GM04503 (cell line): Measurements from ENCODE around the gene STH.
"Not testable (repeated sequence)": the region's sequence is repeated elsewhere in the genome, so short reads cannot be mapped to it uniquely, and the experiment has no call there.

Source experiments
- DNase-seq: peaks from one replicate; pipeline ENCODE4 v3.0.0-alpha.2; 2012; ENCODE audit warnings: low read depth

Gene STH, protein sequence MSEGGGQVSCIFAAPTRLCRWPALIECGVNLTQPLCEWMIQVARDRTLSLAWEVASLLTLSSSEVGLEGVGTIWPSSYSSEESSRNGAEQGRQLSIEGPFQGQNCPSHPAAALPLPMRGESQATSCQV

GRCh38 chr17:45998987-45999899 is at the start of gene STH:
TSS of gene STH (plus strand) at chr17:45999250. CDS start at chr17:45999280, 30 bp downstream.
- no peak for DNase-seq

GRCh38 chr17:45949755-45950320 is 49.2 kb upstream of the STH start:
- DNase-seq = no peak

DNA sequence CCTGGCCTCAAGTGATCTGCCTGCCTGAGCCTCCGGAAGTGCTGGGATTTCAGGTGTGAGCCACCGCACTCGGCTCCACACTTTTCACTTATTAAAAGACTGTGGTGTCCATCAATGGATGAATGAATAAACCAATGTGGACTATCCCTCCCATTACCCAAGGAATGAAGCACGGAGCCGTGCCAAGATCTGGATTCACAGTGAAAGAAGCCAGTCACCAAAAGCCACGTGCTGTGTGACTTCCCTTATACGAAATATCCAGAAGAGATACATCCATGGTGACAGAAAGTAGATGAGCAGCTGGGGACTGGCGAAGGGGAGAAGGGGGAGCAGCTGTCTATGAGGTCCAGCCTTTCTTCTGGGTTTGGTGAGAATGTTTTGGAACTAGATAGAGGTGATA is 48.2 kb upstream of the STH start:
- no peak for DNase-seq

- DNase-seq = no peak
These were observed 47.6 kb upstream of the STH start for GRCh38 chr17:45951403-45951802.

- DNase-seq = no peak
These were observed 47.1 kb upstream of the STH start for GRCh38 chr17:45951941-45952340.

- DNase-seq = no peak
These were observed 46.2 kb upstream of the STH start for GRCh38 chr17:45952814-45953320.

DNA sequence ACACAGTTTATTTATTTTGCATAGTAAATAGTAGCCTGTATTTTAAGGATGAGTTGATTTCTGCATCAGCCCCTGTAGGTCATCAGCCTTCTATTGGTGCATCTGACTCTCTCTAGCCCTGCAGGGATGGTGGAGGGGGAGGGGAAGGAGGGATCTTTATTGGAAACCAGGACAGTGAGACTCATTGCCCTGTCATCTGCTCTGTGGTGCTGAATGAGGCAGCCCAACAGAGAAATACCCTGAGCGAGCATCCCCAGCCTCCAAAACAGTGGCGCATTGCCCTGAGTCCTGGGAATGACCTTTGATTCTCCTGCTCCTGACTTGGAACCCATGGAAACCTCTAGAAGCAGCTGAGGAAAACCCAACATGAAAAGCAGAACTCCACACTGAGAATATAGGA is 45.5 kb upstream of the STH start:
- DNase-seq = no peak

- DNase-seq = no peak
These were observed 44.1 kb upstream of the STH start for GRCh38 chr17:45954914-45955313.

DNA sequence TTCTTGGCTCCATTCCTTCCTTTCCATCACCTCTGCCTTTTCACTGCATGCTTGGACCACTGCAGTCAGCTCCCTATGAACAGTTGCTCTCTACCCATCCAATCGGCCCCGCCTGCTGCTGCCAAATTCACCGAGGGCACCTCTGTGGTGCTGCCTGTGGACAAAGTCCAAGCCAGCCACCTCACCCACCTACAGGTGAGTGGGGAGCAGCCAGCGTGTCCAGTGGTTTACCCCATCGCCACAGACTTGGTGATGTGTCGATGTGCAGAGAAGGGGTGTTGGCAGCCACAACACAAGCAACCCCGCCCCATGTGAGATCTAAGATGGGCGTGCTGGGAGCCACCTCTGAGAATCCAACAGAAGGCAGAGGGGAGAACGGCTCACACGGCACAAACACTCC is 43.7 kb upstream of the STH start:
- no peak for DNase-seq

GRCh38 chr17:45956090-45956489 is 43.0 kb upstream of the STH start:
- no peak for DNase-seq

DNA sequence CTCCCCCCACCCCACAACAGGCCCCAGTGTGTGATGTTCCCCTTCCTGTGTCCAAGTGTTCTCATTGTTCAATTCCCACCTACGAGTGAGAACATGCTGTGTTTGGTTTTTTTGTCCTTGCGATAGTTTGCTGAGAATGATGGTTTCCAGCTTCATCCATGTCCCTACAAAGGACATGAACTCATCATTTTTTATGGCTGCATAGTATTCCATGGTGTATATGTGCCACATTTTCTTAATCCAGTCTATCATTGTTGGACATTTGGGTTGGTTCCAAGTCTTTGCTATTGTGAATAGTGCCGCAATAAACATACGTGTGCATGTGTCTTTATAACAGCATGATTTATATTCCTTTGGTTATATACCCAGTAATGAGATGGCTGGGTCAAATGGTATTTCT is 42.3 kb upstream of the STH start:
- not testable (repeated sequence) for DNase-seq

DNA sequence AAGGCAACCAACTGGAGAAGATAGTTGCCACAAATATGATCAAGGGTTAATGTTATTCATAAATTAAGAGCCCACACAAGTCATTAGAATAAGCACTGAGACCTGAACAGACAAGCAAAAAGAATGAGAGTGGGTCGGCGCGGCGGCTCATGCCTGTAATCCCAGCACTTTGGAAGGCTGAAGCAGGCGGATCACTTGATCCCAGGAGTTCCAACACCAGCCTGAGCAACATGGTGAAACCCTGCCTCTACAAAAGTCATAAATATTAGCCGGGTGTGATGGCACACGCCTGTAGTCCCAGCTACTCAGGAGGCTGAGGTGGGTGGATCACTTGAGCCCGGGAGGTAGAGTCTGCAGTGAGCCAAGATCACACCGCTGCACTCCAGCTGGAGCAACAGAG is 40.7 kb upstream of the STH start:
- no peak for DNase-seq

DNA sequence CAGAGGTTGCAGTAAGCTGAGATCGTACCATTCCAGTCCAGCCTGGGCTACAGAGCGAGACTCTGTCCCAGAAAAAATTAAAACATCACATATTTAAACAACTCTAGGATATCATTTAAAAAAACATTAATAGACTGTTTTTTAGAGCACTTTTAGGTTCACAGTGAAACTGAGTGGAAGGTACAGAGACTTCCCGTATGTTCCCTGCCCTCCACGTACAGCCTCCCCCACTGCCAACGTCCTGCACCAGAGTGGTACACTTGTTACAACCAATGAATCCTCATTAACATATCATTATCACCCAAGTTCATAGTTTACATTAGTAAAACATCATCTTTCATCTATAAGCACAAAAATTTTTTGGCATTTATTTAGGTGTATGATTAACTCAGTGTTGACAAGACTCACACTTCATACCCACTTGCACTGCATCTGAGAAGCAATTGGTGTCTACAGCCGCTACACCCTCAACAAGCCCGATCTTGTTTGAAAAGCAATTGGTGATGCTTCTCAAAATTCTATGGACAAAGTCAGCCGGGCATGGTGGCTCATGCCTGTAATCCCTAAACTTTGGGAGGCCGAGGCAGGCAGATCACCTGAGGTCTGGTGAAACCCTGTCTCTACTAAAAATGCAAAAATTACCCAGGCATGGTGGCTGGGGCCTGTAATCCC is 39.9 kb upstream of the STH start:
- no peak for DNase-seq

DNA sequence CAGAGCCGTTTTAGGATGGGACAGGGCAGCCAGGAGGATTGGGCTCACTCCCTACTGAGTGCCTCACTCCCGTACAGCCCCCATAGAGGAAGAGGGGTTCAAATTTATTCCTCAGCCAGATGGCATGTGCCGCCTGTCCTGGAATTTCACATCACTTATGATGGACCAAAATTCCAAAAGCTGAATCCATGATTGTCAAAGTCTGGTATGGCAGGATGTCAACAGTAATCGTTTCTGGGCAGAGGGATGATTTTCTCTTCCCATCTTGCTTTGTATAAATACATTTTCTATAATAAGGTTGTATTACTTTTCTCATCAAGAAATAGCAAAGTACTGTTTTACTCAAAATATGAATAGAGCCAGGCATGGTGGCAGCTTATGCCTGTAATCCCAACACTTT is 38.7 kb upstream of the STH start:
- DNase-seq = no peak

DNA sequence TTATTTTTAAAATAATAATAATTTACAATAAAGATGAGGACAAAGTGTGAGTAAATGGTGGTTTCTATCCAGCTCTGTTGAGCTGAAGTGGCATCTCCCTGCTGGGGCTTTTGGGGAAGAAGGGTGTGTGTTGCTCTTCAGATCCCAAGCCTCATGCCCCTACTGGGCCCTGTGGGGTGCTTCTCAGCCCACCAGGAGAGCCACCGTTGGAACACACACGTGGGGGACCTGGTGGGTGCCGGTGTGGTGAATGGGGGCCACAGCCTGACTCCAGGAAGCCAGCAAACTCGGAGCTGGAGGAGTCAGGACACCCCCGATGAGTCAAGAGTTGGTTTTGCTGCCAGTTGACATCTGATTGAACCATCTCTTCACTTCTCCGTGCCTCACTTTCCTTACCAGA is 37.8 kb upstream of the STH start:
- no peak for DNase-seq

GRCh38 chr17:45962221-45962972 is 36.7 kb upstream of the STH start:
- no peak for DNase-seq

- DNase-seq = no peak
These were observed 35.8 kb upstream of the STH start for GRCh38 chr17:45963283-45963682.

DNA sequence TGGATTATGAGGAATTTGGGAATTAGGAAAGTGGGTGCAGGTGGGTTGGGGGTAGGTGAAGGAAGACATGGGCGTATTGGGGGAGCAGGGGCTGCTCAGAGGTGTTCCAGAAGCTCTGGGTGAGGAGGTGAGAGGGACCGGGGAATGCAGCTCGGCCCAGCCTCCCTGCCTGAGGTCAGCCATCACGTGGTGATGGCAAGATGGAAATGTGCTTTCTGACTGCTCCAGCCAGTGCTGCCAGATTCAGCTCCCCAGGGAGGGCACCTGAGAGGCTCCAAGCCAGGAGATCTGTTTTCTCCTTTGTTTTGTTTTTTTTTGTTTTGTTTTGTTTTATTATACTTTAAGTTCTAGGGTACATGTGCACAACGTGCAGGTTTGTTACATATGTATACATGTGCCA is 35.2 kb upstream of the STH start:
- no peak for DNase-seq

- DNase-seq = no peak
These were observed 34.4 kb upstream of the STH start for GRCh38 chr17:45964634-45965033.

DNA sequence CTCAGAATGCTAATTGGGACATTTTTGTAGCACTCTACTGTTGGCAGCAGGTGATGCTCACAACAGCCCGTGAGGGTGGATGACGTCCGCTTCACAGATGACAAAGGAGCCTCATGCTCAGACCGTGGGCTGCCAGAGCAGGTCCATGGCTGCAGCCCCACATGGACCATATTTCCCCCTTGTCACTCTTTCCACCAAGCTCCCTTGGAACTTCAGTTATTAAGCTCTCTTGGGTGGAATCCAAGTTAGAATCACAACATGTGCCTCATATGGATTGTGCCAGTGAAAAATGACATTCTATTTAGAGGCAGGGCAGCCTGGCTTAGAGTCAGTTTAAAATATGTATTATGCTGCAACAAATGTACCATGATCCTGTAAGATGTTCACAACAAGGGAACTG is 33.2 kb upstream of the STH start:
- DNase-seq = no peak

- no peak for DNase-seq
These were observed 32.3 kb upstream of the STH start for GRCh38 chr17:45966606-45967280.
